PC-9 (cell line): ENCODE measurements around the gene HPX. TPM values are rescaled to one million over a fixed set of nuclear protein-coding genes. Genes with fewer than 3 reads are reported as not detected.

Experiments
- Bru-seq: library from RNA; stranded (reverse); fragments of 400-500 nt; gene quantifications from one replicate; lab custom pipeline; 2021; lab: Mats Ljungman, UMichigan
- BruChase-seq, 2 experiments: library from RNA; stranded (reverse); fragments of 400-500 nt; gene quantifications; one replicate each; lab custom pipeline; 2021; lab: Mats Ljungman, UMichigan
- BruUV-seq: library from RNA; stranded (reverse); fragments of 400-500 nt; replicated peaks from 2 replicates; lab custom pipeline; 2021; lab: Mats Ljungman, UMichigan
- CTCF ChIA-PET: fragments of 300-600 bp; sonication (Branson Sonifier 250); formaldehyde crosslinking; loops from one replicate; lab custom pipeline; 2022; ENCODE audit warnings: antibody characterized with exemption; lab: Charles Lee
- POLR2A ChIA-PET: fragments of 300-600 bp; sonication (Branson Sonifier 250); formaldehyde crosslinking; loops from one replicate; lab custom pipeline; 2022; ENCODE audit warnings: antibody characterized with exemption; ENCODE audit not compliant: unreplicated experiment; lab: Charles Lee
- DNase-seq, 2 experiments: peaks; one replicate each; pipeline versions ENCODE4 v3.0.0 to v3.0.0-alpha.2; 2015 to 2022; ENCODE audit warnings: mixed read lengths in 1 of 2
- H2AFZ ChIP-seq: fragments of 200-600 bp; sonication (generic); 2 replicates; pipeline ENCODE4 v1.8.1; 2017; ENCODE audit warnings: antibody characterized with exemption
- H3F3A ChIP-seq: fragments of 200-600 bp; sonication (generic); 2 replicates; pipeline ENCODE4 v1.8.1; 2017; ENCODE audit warnings: antibody characterized with exemption, mild to moderate bottlenecking, low read depth; ENCODE audit not compliant: insufficient read depth
- H3K27ac ChIP-seq: fragments of 200-600 bp; sonication (generic); 2 replicates; pipeline ENCODE4 v1.6.1; 2016; ENCODE audit warnings: mixed run types
- H3K27me3 ChIP-seq: fragments of 200-600 bp; sonication (generic); 2 replicates; pipeline ENCODE4 v1.6.1; 2016; ENCODE audit warnings: low read depth, mixed run types; ENCODE audit not compliant: insufficient read depth
- H3K36me3 ChIP-seq: fragments of 200-600 bp; sonication (generic); 2 replicates; pipeline ENCODE4 v1.6.1; 2016; ENCODE audit warnings: low read depth, mixed run types
- H3K4me1 ChIP-seq: fragments of 200-600 bp; sonication (generic); replicated peaks from 2 replicates; pipeline ENCODE4 v1.6.1; 2016; ENCODE audit warnings: mixed run types; ENCODE audit not compliant: insufficient read depth
- H3K4me2 ChIP-seq: fragments of 200-600 bp; sonication (generic); 2 replicates; pipeline ENCODE4 v1.6.1; 2017; ENCODE audit warnings: mixed run types
- H3K4me3 ChIP-seq: fragments of 200-600 bp; sonication (generic); 2 replicates; pipeline ENCODE4 v1.6.1; 2016; ENCODE audit warnings: mixed run types
- H3K79me2 ChIP-seq: fragments of 200-600 bp; sonication (generic); 2 replicates; pipeline ENCODE4 v1.6.1; 2017; ENCODE audit warnings: low read depth, mixed run types
- H3K9me2 ChIP-seq: fragments of 200-600 bp; sonication (generic); 2 replicates; pipeline ENCODE4 v1.8.1; 2017; ENCODE audit warnings: mild to moderate bottlenecking; ENCODE audit not compliant: insufficient read depth
- H3K9me3 ChIP-seq: fragments of 200-600 bp; sonication (generic); 2 replicates; pipeline ENCODE4 v1.8.1; 2016; ENCODE audit warnings: low read depth; ENCODE audit not compliant: insufficient read depth
- H4K20me1 ChIP-seq: fragments of 200-600 bp; sonication (generic); 2 replicates; pipeline ENCODE4 v1.8.1; 2017; ENCODE audit not compliant: insufficient read depth
- CTCF ChIP-seq: fragments of 200-600 bp; sonication (generic); conservative IDR thresholded peaks from 2 replicates; pipeline ENCODE4 v1.6.1; 2017; ENCODE audit warnings: mixed run types, antibody characterized with exemption, mild to moderate bottlenecking, moderate library complexity
- EZH2 ChIP-seq: fragments of 200-600 bp; sonication (generic); IDR thresholded peaks from 2 replicates; pipeline ENCODE4 v1.8.0; 2017; ENCODE audit warnings: antibody characterized with exemption, low read depth
- intact Hi-C: fragments of 100-400 bp; cut with micrococcal nuclease; formaldehyde crosslinking; loops from one replicate; pipeline ENCODE4 v1.10.0; 2022; ENCODE audit not compliant: unreplicated experiment
- long read RNA-seq: library from polyadenylated mRNA; stranded (forward); transcript quantifications from one replicate; pipeline ENCODE4 v2.0.0, GENCODE V29; 2022
- total RNA-seq: library from RNA; stranded (reverse); gene quantifications from 2 replicates; pipeline ENCODE4 v1.2.3, GENCODE V29; 2021

Gene HPX
- total RNA-seq (0.68 TPM in 1 of 2 replicates, not detected in the other), Bru-seq, nascent RNA (percentile 23 among the genes with signal in this experiment), BruChase-seq, experiment 1, labeled RNA remaining after a 2-hour chase (percentile 31 among the genes with signal in this experiment), BruChase-seq, experiment 2, labeled RNA remaining after a 6-hour chase (percentile 15 among the genes with signal in this experiment)
- long read RNA-seq, partial matches to known transcripts: 0 of 1 reads
- long read RNA-seq, other reads (novel, unspliced or antisense): 1 of 1 reads

- CTCF ChIA-PET: no interaction called here
- H3K9me2 ChIP-seq: no peaks in the 10 kb centered on the region
- no peak within 1 kb of the TSS for H3K4me3 ChIP-seq
- H2AFZ ChIP-seq: no peak within 1 kb of the TSS
- H3K4me1 ChIP-seq: no peaks in the 10 kb centered on the region
- H3K9me3 ChIP-seq: no peaks in the 10 kb centered on the region
- DNase-seq: no peak
- TF ChIP-seq EZH2 (no peak), CTCF (no peak)
- no peaks in the 10 kb centered on the region for H3K27me3 ChIP-seq
- H3K79me2 ChIP-seq: no peaks in the 10 kb centered on the region
- H4K20me1 ChIP-seq: no peaks in the 10 kb centered on the region
- no TSS peak for BruUV-seq
- no peak within 1 kb of the TSS for H3K4me2 ChIP-seq
- H3K36me3 ChIP-seq: no peaks in the 10 kb centered on the region
- no peaks in the 10 kb centered on the region for H3F3A ChIP-seq
- POLR2A ChIA-PET: no interaction called here
- intact Hi-C loops: no loop called here
- no peak within 1 kb of the TSS for H3K27ac ChIP-seq
These were observed at the start of gene HPX for GRCh38 chr11:6440906-6441358. TSS of gene HPX (minus strand) at chr11:6440987. CDS start at chr11:6440963, 24 bp downstream.

GRCh38 chr11:6489306-6489705 lies 48.5 kb upstream of the HPX start:
- ChIA-PET POLR2A (no interaction called here), CTCF (no interaction called here)
- Histone ChIP-seq H3K27me3 (no peaks in the 10 kb centered on the region), H3K4me1 (no peaks in the 10 kb centered on the region), H3F3A (no peaks in the 10 kb centered on the region), H2AFZ (no peak overlapping the region), H3K27ac (no peak overlapping the region), H4K20me1 (0 out of 2 replicates have a peak, but pooled peaks cover 2% of the 10 kb centered on the region), H3K36me3 (0 out of 2 replicates have a peak, but pooled peaks cover 6% of the 10 kb centered on the region), H3K9me2 (no peaks in the 10 kb centered on the region), H3K4me3 (no peak overlapping the region), H3K9me3 (no peaks in the 10 kb centered on the region), H3K79me2 (no peaks in the 10 kb centered on the region), H3K4me2 (no peak overlapping the region)
- TF ChIP-seq CTCF (no peak), EZH2 (no peak)
- no TSS peak for BruUV-seq
- no peak for DNase-seq
- intact Hi-C loops: no loop called here

GRCh38 chr11:6488821-6489220 lies 48.0 kb upstream of the HPX start:
- POLR2A ChIA-PET: no interaction called here
- Histone ChIP-seq H3F3A (no peaks in the 10 kb centered on the region), H3K27ac (no peak overlapping the region), H3K9me3 (no peaks in the 10 kb centered on the region), H3K79me2 (0 out of 2 replicates have a peak, but pooled peaks cover under 1% of the 10 kb centered on the region), H3K9me2 (no peaks in the 10 kb centered on the region), H3K4me2 (no peak overlapping the region), H4K20me1 (0 out of 2 replicates have a peak, but pooled peaks cover 2% of the 10 kb centered on the region), H3K27me3 (no peaks in the 10 kb centered on the region), H3K36me3 (0 out of 2 replicates have a peak, but pooled peaks cover 6% of the 10 kb centered on the region), H2AFZ (no peak overlapping the region), H3K4me3 (no peak overlapping the region), H3K4me1 (no peaks in the 10 kb centered on the region)
- no TSS peak for BruUV-seq
- CTCF ChIA-PET: no interaction called here
- TF ChIP-seq CTCF (no peak), EZH2 (no peak)
- DNase-seq: no peak
- intact Hi-C loops: no loop called here
